Nephron progenitor cell (in vitro differentiated cells): Measurements from ENCODE around the gene TTC33.

Experiments
- DNase-seq: peaks from one replicate; pipeline ENCODE4 v3.0.0; 2021
- H3K27ac Mint-ChIP-seq: 2 replicates; pipeline ENCODE4 v1.8.0; 2021; ENCODE audit warnings: mild to moderate bottlenecking, moderate library complexity, mixed read lengths
- H3K27me3 Mint-ChIP-seq: 2 replicates; pipeline ENCODE4 v1.8.0; 2021; ENCODE audit warnings: mild to moderate bottlenecking, low read depth, mixed read lengths; ENCODE audit not compliant: poor library complexity
- H3K36me3 Mint-ChIP-seq: 2 replicates; pipeline ENCODE4 v1.8.0; 2021; ENCODE audit warnings: low read depth, mixed read lengths
- H3K4me1 Mint-ChIP-seq: 2 replicates; pipeline ENCODE4 v1.8.0; 2021; ENCODE audit warnings: mixed read lengths
- H3K4me3 Mint-ChIP-seq: 2 replicates; pipeline ENCODE4 v1.8.0; 2021; ENCODE audit warnings: mild to moderate bottlenecking, moderate library complexity, mixed read lengths
- H3K9me3 Mint-ChIP-seq: 2 replicates; pipeline ENCODE4 v1.8.0; 2021; ENCODE audit warnings: mild to moderate bottlenecking, moderate library complexity, mixed read lengths
- TF ChIP-seq, protein P1 (sequence below): fragments of 200-600 bp; sonication (generic); IDR thresholded peaks from 2 replicates; pipeline ENCODE4 v1.5.0; 2021; ENCODE audit warnings: antibody characterized with exemption

Gene TTC33

GRCh38 chr5:40678460-40679147, 77.2 kb downstream of the TTC33 start:
- no peak for DNase-seq
- peak overlapping the region; percentile 93 for H3K4me3 Mint-ChIP-seq
- peaks cover 56% of the 10 kb centered on the region for H3K4me1 Mint-ChIP-seq
- peaks cover 51% of the 10 kb centered on the region for H3K27me3 Mint-ChIP-seq
- no peaks in the 10 kb centered on the region for H3K36me3 Mint-ChIP-seq
- TF ChIP-seq, protein P1, sequence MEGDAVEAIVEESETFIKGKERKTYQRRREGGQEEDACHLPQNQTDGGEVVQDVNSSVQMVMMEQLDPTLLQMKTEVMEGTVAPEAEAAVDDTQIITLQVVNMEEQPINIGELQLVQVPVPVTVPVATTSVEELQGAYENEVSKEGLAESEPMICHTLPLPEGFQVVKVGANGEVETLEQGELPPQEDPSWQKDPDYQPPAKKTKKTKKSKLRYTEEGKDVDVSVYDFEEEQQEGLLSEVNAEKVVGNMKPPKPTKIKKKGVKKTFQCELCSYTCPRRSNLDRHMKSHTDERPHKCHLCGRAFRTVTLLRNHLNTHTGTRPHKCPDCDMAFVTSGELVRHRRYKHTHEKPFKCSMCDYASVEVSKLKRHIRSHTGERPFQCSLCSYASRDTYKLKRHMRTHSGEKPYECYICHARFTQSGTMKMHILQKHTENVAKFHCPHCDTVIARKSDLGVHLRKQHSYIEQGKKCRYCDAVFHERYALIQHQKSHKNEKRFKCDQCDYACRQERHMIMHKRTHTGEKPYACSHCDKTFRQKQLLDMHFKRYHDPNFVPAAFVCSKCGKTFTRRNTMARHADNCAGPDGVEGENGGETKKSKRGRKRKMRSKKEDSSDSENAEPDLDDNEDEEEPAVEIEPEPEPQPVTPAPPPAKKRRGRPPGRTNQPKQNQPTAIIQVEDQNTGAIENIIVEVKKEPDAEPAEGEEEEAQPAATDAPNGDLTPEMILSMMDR, result no peak
- no peaks in the 10 kb centered on the region for H3K9me3 Mint-ChIP-seq
- no peak overlapping the region for H3K27ac Mint-ChIP-seq

DNA sequence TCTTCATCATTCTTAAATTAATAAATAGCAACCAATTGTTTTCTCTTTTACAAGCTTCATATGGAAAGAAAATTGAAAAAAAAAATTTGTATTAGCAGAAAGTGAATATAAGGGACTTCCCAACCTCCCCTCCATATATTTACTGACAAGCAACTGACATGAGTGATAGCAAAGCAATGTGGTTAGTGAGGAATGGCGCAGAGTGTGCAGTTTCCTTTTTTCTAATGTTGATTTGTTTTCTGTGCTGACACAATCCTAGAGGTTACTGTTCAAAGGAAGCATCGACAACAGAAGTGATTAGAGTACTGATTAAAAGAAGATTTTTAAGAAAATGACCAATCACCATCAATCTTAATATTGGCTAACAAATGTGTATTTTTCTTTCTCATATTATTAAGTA, 77.7 kb downstream of the TTC33 start:
- Mint-ChIP-seq H3K4me1 (peaks cover 56% of the 10 kb centered on the region), H3K4me3 (peak overlapping the region; percentile 93)
- DNase-seq, result no peak

DNA sequence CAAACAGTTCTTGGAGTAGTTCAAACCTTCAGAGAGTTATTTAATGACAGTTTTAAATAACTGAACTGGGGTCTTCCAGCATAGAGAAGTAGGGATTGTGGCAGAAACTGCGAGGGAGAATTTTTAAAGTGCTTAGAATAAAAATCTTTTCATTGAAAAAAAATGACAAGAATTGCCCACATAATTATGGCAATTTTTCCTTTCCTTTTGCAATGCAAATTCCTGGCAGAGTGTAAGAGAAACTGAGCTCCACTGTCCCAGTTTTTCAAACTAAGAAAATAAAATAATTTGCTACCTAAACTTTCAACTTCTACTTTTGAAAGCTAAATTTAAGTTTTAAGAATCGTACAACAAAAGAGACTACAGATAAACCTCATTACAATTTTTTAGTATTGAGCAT, 78.3 kb downstream of the TTC33 start:
- Mint-ChIP-seq H3K4me1 (peaks cover 57% of the 10 kb centered on the region), H3K27me3 (peaks cover 39% of the 10 kb centered on the region), H3K36me3 (no peaks in the 10 kb centered on the region), H3K27ac (no peak overlapping the region), H3K4me3 (no peak overlapping the region), H3K9me3 (no peaks in the 10 kb centered on the region)
- no peak for DNase-seq
- TF ChIP-seq, protein P1, result no peak

More for the DNA sequence above, 77.7 kb downstream of the TTC33 start:
- TF ChIP-seq, protein P1, result no peak
- Mint-ChIP-seq H3K36me3 (no peaks in the 10 kb centered on the region), H3K27me3 (peaks cover 45% of the 10 kb centered on the region), H3K9me3 (no peaks in the 10 kb centered on the region), H3K27ac (no peak overlapping the region)

DNA sequence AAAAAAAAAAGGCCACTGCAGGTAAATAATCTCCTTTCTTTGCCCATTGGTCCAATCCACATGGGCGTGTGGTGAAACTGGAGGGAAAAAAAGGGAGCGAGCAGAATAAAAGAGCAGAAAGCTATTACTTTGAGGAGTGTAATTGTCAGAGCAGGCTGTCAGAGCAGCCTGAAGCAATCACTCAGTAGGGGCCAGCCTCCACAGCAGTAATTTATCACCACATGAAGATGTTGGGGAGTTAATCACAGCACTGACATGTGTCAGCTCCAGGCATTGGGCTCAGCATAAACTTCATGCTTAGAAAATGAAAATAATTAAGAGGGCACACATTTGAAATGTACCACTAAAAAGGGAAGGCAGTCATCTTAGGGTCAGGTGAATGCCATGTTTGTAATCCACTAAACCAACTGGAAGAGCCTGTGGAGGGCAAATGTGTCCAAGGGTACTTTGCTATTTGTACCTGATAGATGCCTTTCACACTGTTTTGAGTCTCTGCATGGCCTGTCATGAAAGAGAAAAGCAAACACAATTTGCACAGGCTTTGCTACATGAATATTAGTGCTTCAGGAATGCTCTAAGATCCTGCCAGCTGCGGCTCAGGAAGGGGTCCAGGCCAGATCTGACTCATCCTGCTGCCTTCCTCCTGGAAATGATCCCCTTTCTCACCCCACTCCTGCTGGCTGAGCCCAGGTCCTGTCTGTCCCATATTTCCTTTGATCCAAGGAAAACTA, 79.0 kb downstream of the TTC33 start:
- H3K27ac Mint-ChIP-seq, result no peak overlapping the region
- TF ChIP-seq, protein P1, result no peak
- no peak overlapping the region for H3K4me3 Mint-ChIP-seq
- peaks cover 33% of the 10 kb centered on the region for H3K27me3 Mint-ChIP-seq
- DNase-seq, result no peak
- H3K9me3 Mint-ChIP-seq, result no peaks in the 10 kb centered on the region
- H3K36me3 Mint-ChIP-seq, result no peaks in the 10 kb centered on the region
- H3K4me1 Mint-ChIP-seq, result peaks cover 55% of the 10 kb centered on the region

- no peak for DNase-seq
- Mint-ChIP-seq H3K36me3 (no peaks in the 10 kb centered on the region), H3K4me3 (no peak overlapping the region), H3K27me3 (peaks cover 20% of the 10 kb centered on the region), H3K27ac (no peak overlapping the region), H3K9me3 (no peaks in the 10 kb centered on the region), H3K4me1 (peaks cover 49% of the 10 kb centered on the region)
- TF ChIP-seq, protein P1, result no peak
Observed at GRCh38 chr5:40675396-40676133, 80.2 kb downstream of the TTC33 start.
